GM12865 (cell line): ENCODE data around the gene IGFN1.

Experiments
- DNase-seq: peaks from one replicate; pipeline ENCODE4 v3.0.0; 2010; ENCODE audit warnings: low read depth
- H3K4me3 ChIP-seq: 2 replicates; pipeline ENCODE4 v1.5.1; 2011; ENCODE audit warnings: mild to moderate bottlenecking, low read depth, low read length, control low read depth
- CTCF ChIP-seq: IDR thresholded peaks from 2 replicates; pipeline ENCODE4 v1.5.1; 2011; ENCODE audit warnings: low read length, control low read depth, low read depth, inconsistent platforms; ENCODE audit not compliant: insufficient read depth; ENCODE audit errors: missing control alignments

IGFN1 gene

GRCh38 chr1:201184307-201185122, 6.1 kb upstream of the IGFN1 start:
- peak; percentile 13 for DNase-seq
- no peak overlapping the region for H3K4me3 ChIP-seq
- TF ChIP-seq CTCF: peak; percentile 38

GRCh38 chr1:201185123-201185453, 5.5 kb upstream of the IGFN1 start:
- TF ChIP-seq CTCF: no peak
- DNase-seq: no peak
- H3K4me3 ChIP-seq: no peak overlapping the region

- H3K4me3 ChIP-seq: no peak overlapping the region
- no peak for TF ChIP-seq CTCF
- no peak for DNase-seq
Observed at GRCh38 chr1:201185527-201186128, 5.0 kb upstream of the IGFN1 start.

- DNase-seq: no peak
- no peak for TF ChIP-seq CTCF
- H3K4me3 ChIP-seq: no peak overlapping the region
Observed at GRCh38 chr1:201186192-201186591, 4.4 kb upstream of the IGFN1 start.

GRCh38 chr1:201189085-201189484, 1.5 kb upstream of the IGFN1 start:
- no peak for TF ChIP-seq CTCF
- no peak for DNase-seq
- H3K4me3 ChIP-seq: no peak overlapping the region

- no peak for DNase-seq
- TF ChIP-seq CTCF: no peak
- no peak overlapping the region for H3K4me3 ChIP-seq
Observed at GRCh38 chr1:201190005-201190404, 619 bp upstream of the IGFN1 start.

- no peak for TF ChIP-seq CTCF
- H3K4me3 ChIP-seq: no peak overlapping the region
- no peak for DNase-seq
Observed at GRCh38 chr1:201191653-201192260, 1.1 kb downstream of the IGFN1 start.
